Brain microvascular endothelial cell (primary cell): ENCODE data around the gene SF3A1.

ENCODE experiments used
- DNase-seq: peaks from one replicate; pipeline ENCODE4 v3.0.0-alpha.2; 2020
- H3K27ac ChIP-seq: fragments of 250-450 bp; sonication (Bioruptor Pico); 2 replicates; pipeline ENCODE4 v1.5.1; 2020; ENCODE audit warnings: mild to moderate bottlenecking, moderate library complexity
- H3K27me3 ChIP-seq: fragments of 250-450 bp; sonication (Bioruptor Pico); replicated peaks from 2 replicates; pipeline ENCODE4 v1.5.1; 2020; ENCODE audit warnings: mild to moderate bottlenecking
- H3K36me3 ChIP-seq: fragments of 250-450 bp; sonication (Bioruptor Pico); replicated peaks from 2 replicates; pipeline ENCODE4 v1.5.1; 2020; ENCODE audit warnings: mild to moderate bottlenecking
- H3K4me3 ChIP-seq: 2 replicates; pipeline ENCODE4 v1.5.1; 2011; ENCODE audit warnings: low read depth, mild to moderate bottlenecking, control low read depth, low read length, moderate library complexity
- CTCF ChIP-seq: IDR thresholded peaks from 2 replicates; pipeline ENCODE4 v1.5.1; 2011; ENCODE audit warnings: low read depth, mild to moderate bottlenecking, moderate library complexity, low read length, control low read depth, inconsistent platforms; ENCODE audit errors: missing control alignments
- in situ Hi-C: cut with HindIII; loops from 2 replicates; pipeline ENCODE4 v1.10.0; 2017; ENCODE audit warnings: low sequenced_read_pairs, low pct_ligation_motif_present

Gene SF3A1

GRCh38 chr22:30397656-30398635, 41.3 kb upstream of the SF3A1 start:
- H3K36me3 ChIP-seq = peaks cover 22% of the 10 kb centered on the region
- no peak for DNase-seq
- in situ Hi-C loops = no loop called here
- H3K4me3 ChIP-seq = peak overlapping the region; percentile 83
- H3K27ac ChIP-seq = peak overlapping the region; percentile 50
- TF ChIP-seq CTCF = no peak
- H3K27me3 ChIP-seq = no peaks in the 10 kb centered on the region

GRCh38 chr22:30396871-30397655, 40.4 kb upstream of the SF3A1 start, which contains the start of gene SEC14L2:
Gene SEC14L2 (plus strand): TSS chr22:30397018. CDS start chr22:30397117, 99 bp downstream.
- H3K4me3 ChIP-seq = peak within 1 kb of the TSS; percentile 83
- H3K27me3 ChIP-seq = no peaks in the 10 kb centered on the region
- in situ Hi-C loops = no loop called here
- peaks cover 16% of the 10 kb centered on the region for H3K36me3 ChIP-seq
- H3K27ac ChIP-seq = peak within 1 kb of the TSS; percentile 50
- no peak for DNase-seq
- TF ChIP-seq CTCF = no peak

- H3K27ac ChIP-seq = no peak overlapping the region
- in situ Hi-C loops = no loop called here
- TF ChIP-seq CTCF = no peak
- H3K36me3 ChIP-seq = no peaks in the 10 kb centered on the region
- DNase-seq = no peak
- H3K27me3 ChIP-seq = no peaks in the 10 kb centered on the region
- no peak overlapping the region for H3K4me3 ChIP-seq
Measured at GRCh38 chr22:30393885-30394284, 37.2 kb upstream of the SF3A1 start.

- no peak overlapping the region for H3K27ac ChIP-seq
- no peak for TF ChIP-seq CTCF
- in situ Hi-C loops = no loop called here
- no peak overlapping the region for H3K4me3 ChIP-seq
- no peaks in the 10 kb centered on the region for H3K27me3 ChIP-seq
- H3K36me3 ChIP-seq = no peaks in the 10 kb centered on the region
- no peak for DNase-seq
Measured at GRCh38 chr22:30393322-30393680, 36.6 kb upstream of the SF3A1 start.

GRCh38 chr22:30392661-30393321, 36.1 kb upstream of the SF3A1 start:
- Histone ChIP-seq H3K27me3 (no peaks in the 10 kb centered on the region), H3K36me3 (no peaks in the 10 kb centered on the region), H3K4me3 (no peak overlapping the region), H3K27ac (no peak overlapping the region)
- TF ChIP-seq CTCF = no peak
- no peak for DNase-seq
- in situ Hi-C loops = no loop called here
